CD4-positive, alpha-beta T cell (primary cell): ENCODE results near the gene AQR. TPM values are rescaled to one million over a fixed set of nuclear protein-coding genes. Genes with fewer than 3 reads are reported as not detected.

Source experiments
- ATAC-seq: fragments of 200-7000 bp; cut with Tn5 transposase; one replicate; pipeline ENCODE4 v1.10.0; 2022; ENCODE audit warnings: mild to moderate bottlenecking; ENCODE audit not compliant: poor library complexity
- CTCF ChIA-PET: fragments of 350-600 bp; sonication (Branson Sonifier 250); formaldehyde crosslinking; loops from one replicate; lab custom pipeline; 2021; ENCODE audit warnings: antibody characterized with exemption, inconsistent platforms; lab: Charles Lee
- POLR2A ChIA-PET: fragments of 350-600 bp; sonication (Branson Sonifier 250); formaldehyde crosslinking; loops from one replicate; lab custom pipeline; 2021; ENCODE audit warnings: antibody characterized with exemption, inconsistent platforms; lab: Charles Lee
- DNase-seq, 14 experiments: peaks; one replicate each; pipeline ENCODE4 v3.0.0-alpha.2; 2013 to 2020; ENCODE audit warnings: mixed read lengths in 2 of 14
- H3K27ac ChIP-seq, 2 donors: one replicate each; pipeline versions ENCODE4 v1.5.1 to v1.7.0; 2013; ENCODE audit warnings: low read length in 2 of 2, low read depth in 1 of 2, mild to moderate bottlenecking in 1 of 2
- H3K27me3 ChIP-seq, 2 experiments: 1 replicate in 1 of 2; 2 replicates in 1 of 2; pipeline versions ENCODE4 v1.6.1 to v1.7.0; 2013; ENCODE audit warnings: low read length in 2 of 2, control low read depth in 1 of 2, mild to moderate bottlenecking in 1 of 2, moderate library complexity in 1 of 2; ENCODE audit not compliant: insufficient read depth in 2 of 2, control insufficient read depth in 1 of 2
- H3K36me3 ChIP-seq: one replicate; pipeline ENCODE4 v1.6.1; 2013; ENCODE audit warnings: low read length, control low read depth; ENCODE audit not compliant: insufficient read depth
- H3K4me1 ChIP-seq: one replicate; pipeline ENCODE4 v1.6.1; 2013; ENCODE audit warnings: low read length, control low read depth; ENCODE audit not compliant: insufficient read depth
- H3K4me3 ChIP-seq: one replicate; pipeline ENCODE4 v1.5.1; 2013; ENCODE audit warnings: mild to moderate bottlenecking, low read length, moderate library complexity
- H3K9me3 ChIP-seq, 2 experiments: 1 replicate in 1 of 2; 2 replicates in 1 of 2; pipeline versions ENCODE4 v1.6.1 to v1.7.0; 2013; ENCODE audit warnings: low read length in 2 of 2, mild to moderate bottlenecking in 2 of 2, control low read depth in 1 of 2, moderate library complexity in 1 of 2; ENCODE audit not compliant: control insufficient read depth in 1 of 2, insufficient read depth in 1 of 2
- H3K27ac Mint-ChIP-seq: one replicate; pipeline ENCODE4 v1.8.0; 2020; ENCODE audit warnings: mixed read lengths
- H3K27me3 Mint-ChIP-seq: one replicate; pipeline ENCODE4 v1.8.0; 2021; ENCODE audit warnings: mixed read lengths
- H3K36me3 Mint-ChIP-seq: one replicate; pipeline ENCODE4 v1.8.0; 2021; ENCODE audit warnings: low read depth, mixed read lengths
- H3K4me1 Mint-ChIP-seq: one replicate; pipeline ENCODE4 v1.8.0; 2021; ENCODE audit warnings: low read depth, mixed read lengths
- H3K4me3 Mint-ChIP-seq: one replicate; pipeline ENCODE4 v1.8.0; 2020; ENCODE audit warnings: mild to moderate bottlenecking, mixed read lengths
- H3K9me3 Mint-ChIP-seq: one replicate; pipeline ENCODE4 v1.8.0; 2020; ENCODE audit warnings: mixed read lengths
- CTCF ChIP-seq: fragments of 200-600 bp; IDR thresholded peaks from one replicate; pipeline ENCODE4 v1.8.0; 2022; ENCODE audit warnings: antibody characterized with exemption, mild to moderate bottlenecking
- intact Hi-C, 2 experiments: fragments of 100-400 bp; cut with DNase I in 1 of 2; cut with micrococcal nuclease in 1 of 2; formaldehyde crosslinking; loops; one replicate each; pipeline versions ENCODE4 v1.15.1 to v1.9.0; 2023 to 2025; cut with DNase I, micrococcal nuclease
- total RNA-seq, 174 experiments: library from RNA in 2 of 174; stranded (reverse) in 2 of 174; gene quantifications; one replicate each; pipeline ENCODE4 v1.2.3 and lab custom pipeline; 2021 to 2026

AQR gene
- total RNA-seq, 2 experiments from 2014 or later, result 40.4 to 40.7 TPM

- Histone ChIP-seq H3K4me1 (no peaks in the 10 kb centered on the region), H3K27ac (no peak overlapping the region), H3K4me3 (no peak overlapping the region), H3K36me3 (peaks cover 61% of the 10 kb centered on the region), H3K9me3 (no peaks in the 10 kb centered on the region), H3K27me3 (no peaks in the 10 kb centered on the region)
- DNase-seq, result no peak
- no peak for TF ChIP-seq CTCF
- H3K27me3 Mint-ChIP-seq, result no peaks in the 10 kb centered on the region
- H3K9me3 Mint-ChIP-seq, result peaks cover 1% of the 10 kb centered on the region
- no peak for ATAC-seq
- no peak overlapping the region for H3K4me3 Mint-ChIP-seq
- POLR2A ChIA-PET, result no interaction called here
- intact Hi-C loops, result no loop called here
- H3K27ac Mint-ChIP-seq, result no peak overlapping the region
- CTCF ChIA-PET, result interaction anchor here (0.9 kb wide), 1 partner anchor 13 kb away, joined by 3 read pairs; no protein-coding TSS in a partner anchor
- H3K4me1 Mint-ChIP-seq, result no peaks in the 10 kb centered on the region
- H3K36me3 Mint-ChIP-seq, result peaks cover 97% of the 10 kb centered on the region
Measured at GRCh38 chr15:34869110-34869509, 100.4 kb downstream of the AQR start.

DNA sequence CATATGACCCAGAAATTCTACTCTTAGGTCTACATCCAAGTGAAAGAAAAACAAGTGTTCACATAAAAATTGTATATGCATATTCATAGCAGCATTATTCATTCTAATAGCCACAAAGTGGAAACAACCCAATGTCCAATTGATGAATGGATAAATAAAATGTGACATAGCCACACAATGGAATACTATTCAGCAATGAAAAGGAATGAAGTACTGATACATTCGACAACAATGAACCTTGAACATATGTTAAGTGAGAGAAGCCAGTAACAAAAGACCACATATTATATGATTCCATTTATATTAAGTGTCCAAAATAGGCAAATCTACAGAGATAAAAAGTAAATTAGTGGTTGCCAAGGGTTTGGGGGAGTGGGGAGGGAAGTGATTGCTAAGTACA lies 104.0 kb downstream of the AQR start:
- TF ChIP-seq CTCF, result no peak
- H3K9me3 Mint-ChIP-seq, result no peaks in the 10 kb centered on the region
- no peak overlapping the region for H3K27ac Mint-ChIP-seq
- POLR2A ChIA-PET, result no interaction called here
- Histone ChIP-seq H3K27me3 (no peaks in the 10 kb centered on the region), H3K27ac (no peak overlapping the region), H3K9me3 (no peaks in the 10 kb centered on the region), H3K4me3 (no peak overlapping the region), H3K4me1 (no peaks in the 10 kb centered on the region), H3K36me3 (peaks cover 69% of the 10 kb centered on the region)
- H3K36me3 Mint-ChIP-seq, result peaks cover 90% of the 10 kb centered on the region
- no peak for DNase-seq
- ATAC-seq, result no peak
- intact Hi-C loops, result no loop called here
- no peak overlapping the region for H3K4me3 Mint-ChIP-seq
- no peaks in the 10 kb centered on the region for H3K27me3 Mint-ChIP-seq
- CTCF ChIA-PET, result no interaction called here
- no peaks in the 10 kb centered on the region for H3K4me1 Mint-ChIP-seq

DNA sequence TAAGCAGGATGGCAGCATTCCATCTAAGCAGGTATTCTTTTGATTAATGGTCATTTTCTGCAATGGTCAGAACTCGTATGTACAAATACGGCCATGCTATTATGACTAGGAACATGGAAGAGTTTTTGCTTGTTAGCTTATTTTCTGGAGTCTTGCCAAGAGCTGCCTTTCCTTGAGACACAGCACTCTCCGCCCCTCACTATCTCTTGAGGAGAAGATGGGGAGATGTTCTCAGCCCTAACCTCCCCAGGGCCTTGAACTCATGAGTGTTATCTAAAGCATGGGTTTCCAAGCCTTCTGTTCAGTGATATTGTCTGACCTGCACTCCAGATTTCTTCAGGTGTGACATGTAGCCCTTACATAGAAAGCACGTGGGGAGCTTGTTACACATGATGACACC lies 108.3 kb downstream of the AQR start:
- Mint-ChIP-seq H3K4me3 (no peak overlapping the region), H3K9me3 (no peaks in the 10 kb centered on the region), H3K27ac (no peak overlapping the region), H3K27me3 (no peaks in the 10 kb centered on the region), H3K4me1 (no peaks in the 10 kb centered on the region), H3K36me3 (peaks cover 89% of the 10 kb centered on the region)
- Histone ChIP-seq H3K27me3 (no peaks in the 10 kb centered on the region), H3K27ac (no peak overlapping the region), H3K4me1 (no peaks in the 10 kb centered on the region), H3K9me3 (no peaks in the 10 kb centered on the region), H3K4me3 (no peak overlapping the region), H3K36me3 (peaks cover 68% of the 10 kb centered on the region)
- POLR2A ChIA-PET, result interaction anchor here (0.6 kb wide), 1 partner anchor 136 kb away, joined by 3 read pairs; no protein-coding TSS in a partner anchor
- DNase-seq (no peak), ATAC-seq (no peak)
- TF ChIP-seq CTCF, result no peak
- intact Hi-C loops, result no loop called here
- CTCF ChIA-PET, result no interaction called here
